NB4 (cell line): Measurements from ENCODE around the gene LAG3.

ENCODE experiments used
- POLR2A ChIP-seq: IDR thresholded peaks from 2 replicates; pipeline ENCODE4 v1.6.1; 2011; ENCODE audit warnings: mild to moderate bottlenecking; ENCODE audit not compliant: insufficient read length; ENCODE audit errors: extremely low read depth
- TF ChIP-seq, protein P1 (sequence below): IDR thresholded peaks from one replicate; pipeline ENCODE4 v1.5.1; 2012; ENCODE audit warnings: low read depth, low read length

DNA sequence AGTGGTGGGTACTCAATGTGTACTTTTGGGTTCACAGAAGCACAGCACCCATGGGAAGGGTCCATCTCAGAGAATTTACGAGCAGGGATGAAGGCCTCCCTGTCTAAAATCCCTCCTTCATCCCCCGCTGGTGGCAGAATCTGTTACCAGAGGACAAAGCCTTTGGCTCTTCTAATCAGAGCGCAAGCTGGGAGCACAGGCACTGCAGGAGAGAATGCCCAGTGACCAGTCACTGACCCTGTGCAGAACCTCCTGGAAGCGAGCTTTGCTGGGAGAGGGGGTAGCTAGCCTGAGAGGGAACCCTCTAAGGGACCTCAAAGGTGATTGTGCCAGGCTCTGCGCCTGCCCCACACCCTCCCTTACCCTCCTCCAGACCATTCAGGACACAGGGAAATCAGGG is 47.8 kb downstream of the LAG3 start:
- TF ChIP-seq, protein P1, sequence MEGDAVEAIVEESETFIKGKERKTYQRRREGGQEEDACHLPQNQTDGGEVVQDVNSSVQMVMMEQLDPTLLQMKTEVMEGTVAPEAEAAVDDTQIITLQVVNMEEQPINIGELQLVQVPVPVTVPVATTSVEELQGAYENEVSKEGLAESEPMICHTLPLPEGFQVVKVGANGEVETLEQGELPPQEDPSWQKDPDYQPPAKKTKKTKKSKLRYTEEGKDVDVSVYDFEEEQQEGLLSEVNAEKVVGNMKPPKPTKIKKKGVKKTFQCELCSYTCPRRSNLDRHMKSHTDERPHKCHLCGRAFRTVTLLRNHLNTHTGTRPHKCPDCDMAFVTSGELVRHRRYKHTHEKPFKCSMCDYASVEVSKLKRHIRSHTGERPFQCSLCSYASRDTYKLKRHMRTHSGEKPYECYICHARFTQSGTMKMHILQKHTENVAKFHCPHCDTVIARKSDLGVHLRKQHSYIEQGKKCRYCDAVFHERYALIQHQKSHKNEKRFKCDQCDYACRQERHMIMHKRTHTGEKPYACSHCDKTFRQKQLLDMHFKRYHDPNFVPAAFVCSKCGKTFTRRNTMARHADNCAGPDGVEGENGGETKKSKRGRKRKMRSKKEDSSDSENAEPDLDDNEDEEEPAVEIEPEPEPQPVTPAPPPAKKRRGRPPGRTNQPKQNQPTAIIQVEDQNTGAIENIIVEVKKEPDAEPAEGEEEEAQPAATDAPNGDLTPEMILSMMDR: no peak
- no peak for TF ChIP-seq POLR2A
